ENCODE results near the gene LLGL2. TPM values are rescaled to one million over a fixed set of nuclear protein-coding genes. Genes with fewer than 3 reads are reported as not detected.

Gene LLGL2
- total RNA-seq (2022; extraction: Qiagen RNA extraction; ENCODE audit: low read depth), result 13.4 to 28.9 TPM (median 25.5 TPM) in 5 replicates

GRCh38 chr17:75524970-75525805 lies at the start of gene LLGL2:
TSS of gene LLGL2 (plus strand) at chr17:75525697. CDS start at chr17:75543427, 17,730 bp downstream.

GRCh38 chr17:75515496-75516254 lies 9.8 kb upstream of the LLGL2 start, which contains the start of gene CASKIN2:
TSS of gene CASKIN2 (minus strand) at chr17:75515537. CDS start at chr17:75513804, 1,733 bp downstream.

GRCh38 chr17:75516255-75516618 lies 9.3 kb upstream of the LLGL2 start, which contains the start of gene TSEN54:
TSS of gene TSEN54 (plus strand) at chr17:75516528. CDS start at chr17:75516561, 33 bp downstream.

GRCh38 chr17:75587675-75588595 lies 62.4 kb downstream of the LLGL2 start, which contains the start of gene MYO15B:
TSS of gene MYO15B (plus strand) at chr17:75587800. CDS start at chr17:75588058, 258 bp downstream.

Other genes with a start within 250 kb of the LLGL2 start
- gene SLC25A19, start 236.3 kb upstream of the LLGL2 start, total RNA-seq (2022; extraction: Qiagen RNA extraction; ENCODE audit: low read depth), result 18.2 to 25.0 TPM (median 21.2 TPM) in 5 replicates
- 97.4 to 132 TPM (median 98.2 TPM) in 5 replicates for gene GRB2, start 120.0 kb upstream of the LLGL2 start, total RNA-seq (2022; extraction: Qiagen RNA extraction; ENCODE audit: low read depth)
- 35.5 to 49.1 TPM (median 43.1 TPM) in 5 replicates for gene TMEM94, start 69.1 kb upstream of the LLGL2 start, total RNA-seq (2022; extraction: Qiagen RNA extraction; ENCODE audit: low read depth)
- 7.5 to 12.7 TPM (median 9.3 TPM) in 5 replicates for gene CASKIN2, start 10.2 kb upstream of the LLGL2 start, total RNA-seq (2022; extraction: Qiagen RNA extraction; ENCODE audit: low read depth)
- gene TSEN54, start 9.2 kb upstream of the LLGL2 start, total RNA-seq (2022; extraction: Qiagen RNA extraction; ENCODE audit: low read depth), result 24.6 to 49.5 TPM (median 42.8 TPM) in 5 replicates
- gene MYO15B, start 62.1 kb downstream of the LLGL2 start, total RNA-seq (2022; extraction: Qiagen RNA extraction; ENCODE audit: low read depth), result 33.4 to 72.6 TPM (median 52.6 TPM) in 5 replicates
- gene SMIM5, start 107.7 kb downstream of the LLGL2 start, total RNA-seq (2022; extraction: Qiagen RNA extraction; ENCODE audit: low read depth), result 0.32 to 2.4 TPM (median 0.59 TPM) in 5 replicates
- gene RECQL5, start 141.5 kb downstream of the LLGL2 start, total RNA-seq (2022; extraction: Qiagen RNA extraction; ENCODE audit: low read depth), result 16.6 to 26.3 TPM (median 25.0 TPM) in 5 replicates
- 103 to 124 TPM (median 110 TPM) in 5 replicates for gene SAP30BP, start 141.6 kb downstream of the LLGL2 start, total RNA-seq (2022; extraction: Qiagen RNA extraction; ENCODE audit: low read depth)
- gene ITGB4, start 195.8 kb downstream of the LLGL2 start, total RNA-seq (2022; extraction: Qiagen RNA extraction; ENCODE audit: low read depth), result 40.8 to 63.1 TPM (median 55.6 TPM) in 5 replicates
- 46.3 to 75.9 TPM (median 65.6 TPM) in 5 replicates for gene GALK1, start 239.5 kb downstream of the LLGL2 start, total RNA-seq (2022; extraction: Qiagen RNA extraction; ENCODE audit: low read depth)

Measured in A549 treated with RU486 at 1 μM for 4 hours (cell line).